HepG2 (cell line): ENCODE data around the gene ATRIP. TPM values are rescaled to one million over a fixed set of nuclear protein-coding genes. Genes with fewer than 3 reads are reported as not detected.

Source experiments
- ATAC-seq: fragments of 200-7000 bp; cut with Tn5 transposase; 3 replicates; pipeline ENCODE4 v1.9.1; 2020; ENCODE audit warnings: mild to moderate bottlenecking, moderate library complexity
- BruUV-seq: library from RNA; stranded (reverse); fragments of 400-500 nt; replicated peaks from 2 replicates; lab custom pipeline; 2021; lab: Mats Ljungman, UMichigan
- CTCF ChIA-PET: fragments of 300-600 bp; formaldehyde crosslinking; extraction: SDS; loops from one replicate; lab custom pipeline; 2021; ENCODE audit warnings: low total read pairs, inconsistent platforms, low intra/inter-chr PET ratio; lab: Yijun Ruan, JAX
- POLR2A ChIA-PET: fragments of 350-600 bp; sonication (Branson Sonifier 250); formaldehyde crosslinking; loops from one replicate; lab custom pipeline; 2020; ENCODE audit warnings: antibody characterized with exemption, inconsistent platforms; lab: Yijun Ruan, JAX
- DNase-seq: peaks from one replicate; pipeline ENCODE4 v3.0.0-alpha.2; 2015; ENCODE audit warnings: low spot score
- FAIRE-seq: peaks from 3 replicates; lab custom pipeline; 2011; peaks lifted over from hg19 to GRCh38; lab: Jason Lieb, UNC
- H2AFZ ChIP-seq: one replicate; pipeline ENCODE4 v1.6.1; 2011; ENCODE audit warnings: low read length, inconsistent platforms
- H3K27ac ChIP-seq: fragments of 300-600 bp; 3 replicates; pipeline ENCODE4 v1.8.0; 2011; ENCODE audit warnings: mixed run types, mild to moderate bottlenecking, mixed read lengths, low read length, inconsistent platforms; ENCODE audit not compliant: insufficient read depth; ENCODE audit errors: extremely low read length
- H3K27me3 ChIP-seq, 2 experiments: fragments of 200-600 bp in 1 of 2; 2 replicates in 1 of 2; 3 replicates in 1 of 2; pipeline versions ENCODE4 v1.6.0 to v1.8.0; 2011; ENCODE audit warnings: low read length in 2 of 2, mild to moderate bottlenecking in 2 of 2, moderate library complexity in 2 of 2, inconsistent platforms in 1 of 2; ENCODE audit not compliant: insufficient read depth in 2 of 2, control insufficient read depth in 1 of 2
- H3K36me3 ChIP-seq, 2 experiments: fragments of 200-600 bp in 1 of 2; replicated peaks in 1 of 2; 2 replicates in 1 of 2; 3 replicates in 1 of 2; pipeline versions ENCODE4 v1.5.1 to v1.8.0; 2011; ENCODE audit warnings: low read length in 2 of 2, inconsistent platforms in 1 of 2; ENCODE audit not compliant: insufficient read depth in 2 of 2, control insufficient read depth in 1 of 2
- H3K4me1 ChIP-seq: 2 replicates; pipeline ENCODE4 v1.5.1; 2012; ENCODE audit warnings: low read length, inconsistent platforms; ENCODE audit not compliant: insufficient read depth
- H3K4me2 ChIP-seq: 2 replicates; pipeline ENCODE4 v1.6.0; 2011; ENCODE audit warnings: low read depth, low read length, inconsistent platforms
- H3K4me3 ChIP-seq, 3 experiments: fragments of 200-600 bp in 1 of 3; sonication (generic), shearing (Covaris generic) in 1 of 3; replicated peaks in 1 of 3; 2 replicates each; pipeline ENCODE4 v1.5.1; 2011 to 2016; ENCODE audit warnings: low read length in 3 of 3, inconsistent platforms in 2 of 3, low read depth in 2 of 3, mild to moderate bottlenecking in 2 of 3, control low read depth in 1 of 3, mixed read lengths in 1 of 3; ENCODE audit not compliant: insufficient read depth in 1 of 3
- H3K79me2 ChIP-seq: one replicate; pipeline ENCODE4 v1.6.1; 2011; ENCODE audit warnings: low read length, inconsistent platforms; ENCODE audit not compliant: insufficient read depth
- H3K9ac ChIP-seq: 2 replicates; pipeline ENCODE4 v1.6.0; 2011; ENCODE audit warnings: mild to moderate bottlenecking, low read depth, low read length, inconsistent platforms; ENCODE audit not compliant: insufficient read depth
- H3K9me3 ChIP-seq: 2 replicates; pipeline ENCODE4 v1.5.1; 2012; ENCODE audit warnings: mild to moderate bottlenecking, low read length
- H4K20me1 ChIP-seq: 2 replicates; pipeline ENCODE4 v1.6.0; 2011; ENCODE audit warnings: inconsistent platforms, mild to moderate bottlenecking, low read length, moderate library complexity; ENCODE audit not compliant: insufficient read depth
- ATF4 ChIP-seq, 2 experiments: fragments of 450-650 bp in 1 of 2; sonication (generic) in 1 of 2; formaldehyde crosslinking; IDR thresholded peaks; 2 replicates each; pipeline versions ENCODE4 v1.5.0 to v1.8.0; 2020 to 2022; ENCODE audit warnings: mild to moderate bottlenecking in 1 of 2, missing genetic modification reagents in 1 of 2
- CBX2 ChIP-seq, 2 experiments: fragments of 200-600 bp in 1 of 2; sonication (generic); formaldehyde crosslinking in 1 of 2; IDR thresholded peaks; 2 replicates each; pipeline versions ENCODE4 v1.7.0 to v1.8.1; 2018 to 2022; ENCODE audit warnings: low read depth in 2 of 2, low read length in 1 of 2, mild to moderate bottlenecking in 1 of 2, missing genetic modification reagents in 1 of 2
- FOSL1 ChIP-seq: sonication (generic); formaldehyde crosslinking; IDR thresholded peaks from 2 replicates; pipeline ENCODE4 v1.9.0; 2021; ENCODE audit warnings: missing genetic modification reagents, borderline replicate concordance
- FUBP1 ChIP-seq: sonication (generic); formaldehyde crosslinking; IDR thresholded peaks from 2 replicates; pipeline ENCODE4 v1.5.1; 2020; ENCODE audit warnings: missing genetic modification reagents, mild to moderate bottlenecking, borderline replicate concordance
- MTA1 ChIP-seq: sonication (generic); formaldehyde crosslinking; IDR thresholded peaks from 2 replicates; pipeline ENCODE4 v1.4.0; 2020; ENCODE audit warnings: missing genetic modification reagents, mild to moderate bottlenecking, borderline replicate concordance
- PCBP2 ChIP-seq: fragments of 200-400 bp; formaldehyde crosslinking; optimal IDR thresholded peaks from 2 replicates; pipeline ENCODE3; 2018; ENCODE audit warnings: low read length, low read depth; ENCODE audit not compliant: poor library complexity, severe bottlenecking
- SIN3A ChIP-seq: IDR thresholded peaks from 2 replicates; pipeline ENCODE4 v1.6.1; 2011; ENCODE audit warnings: low read depth, mild to moderate bottlenecking, control low read depth, low read length, borderline replicate concordance
- YEATS2 ChIP-seq: sonication (generic); formaldehyde crosslinking; IDR thresholded peaks from 2 replicates; pipeline ENCODE4 v1.4.0; 2020; ENCODE audit warnings: missing genetic modification reagents, borderline replicate concordance
- ZBTB21 ChIP-seq: sonication (generic); formaldehyde crosslinking; IDR thresholded peaks from 2 replicates; pipeline ENCODE4 v1.4.0; 2020; ENCODE audit warnings: missing genetic modification reagents
- ZNF207 ChIP-seq: fragments of 450-650 bp; IDR thresholded peaks from 2 replicates; pipeline ENCODE4 v1.6.1; 2016; ENCODE audit warnings: antibody characterized with exemption, borderline replicate concordance
- ZNF337 ChIP-seq: sonication (generic); formaldehyde crosslinking; IDR thresholded peaks from 2 replicates; pipeline ENCODE4 v1.5.1; 2020; ENCODE audit warnings: missing genetic modification reagents, low read depth, mild to moderate bottlenecking, borderline replicate concordance
- ZNF616 ChIP-seq: sonication (generic); formaldehyde crosslinking; IDR thresholded peaks from 2 replicates; pipeline ENCODE4 v1.5.0; 2020; ENCODE audit warnings: low read depth, mild to moderate bottlenecking, missing genetic modification reagents
- ZNF784 ChIP-seq: sonication (generic); formaldehyde crosslinking; IDR thresholded peaks from 2 replicates; pipeline ENCODE4 v1.5.1; 2020; ENCODE audit warnings: missing genetic modification reagents, mild to moderate bottlenecking, borderline replicate concordance
- WGBS: methylation state at CpG from one replicate; pipeline ENCODE4 v1.1.6; 2017; ENCODE audit warnings: low lambda C conversion rate; 5-methylcytosine and 5-hydroxymethylcytosine counted together
- in situ Hi-C: cut with HindIII; loops from 2 replicates; pipeline ENCODE4 v1.10.0; 2017; ENCODE audit warnings: low pct_unique_long_range_greater_than_20kb; ENCODE audit not compliant: extremely low pct_ligation_motif_present
- intact Hi-C: fragments of 100-400 bp; cut with micrococcal nuclease; formaldehyde crosslinking; loops from one replicate; pipeline ENCODE4 v1.10.0; 2022; ENCODE audit not compliant: unreplicated experiment
- polyA plus RNA-seq, 8 experiments: library from polyadenylated mRNA; depleted of rRNA in 3 of 8; stranded (reverse) in 7 of 8; unstranded in 1 of 8; fragments of >200 nt; fragmentation: Illumina TruSeq in 4 of 8; extraction: Trizol in 4 of 8; gene quantifications; 2 replicates each; pipeline versions ENCODE4 v1.2.1 to v1.2.3, GENCODE V29; 2011 to 2016; ENCODE audit warnings: low read depth in 4 of 8, missing spikeins in 1 of 8, mixed read lengths in 1 of 8; ENCODE audit not compliant: insufficient read depth in 1 of 8
- total RNA-seq, 5 experiments: library from RNA; depleted of rRNA; stranded (reverse); fragments of >200 nt; fragmentation: Illumina TruSeq; extraction: Trizol; gene quantifications; 2 replicates each; pipeline ENCODE4 v1.2.3, GENCODE V29; 2016; ENCODE audit warnings: low read depth in 1 of 5

ATRIP gene
- total and polyA plus RNA-seq, 2 of the 13 experiments (the other 11 are each of a cell fraction or from before 2014, with no cell fraction given) = 5.1 to 12.5 TPM

- DNase-seq (no peak), FAIRE-seq (no peak), ATAC-seq (no peak)
- POLR2A ChIA-PET = interaction anchor here (1.0 to 2.7 kb wide), 10 partner anchors 8 to 196 kb away, joined by 4 to 59 read pairs (median 10); partner anchors contain the start of genes ATRIP and ZNF589
- Histone ChIP-seq H4K20me1 (peaks cover 6% of the 10 kb centered on the region), H3K27ac (no peak overlapping the region), H3K4me2 (no peak overlapping the region), H3K27me3 (no peaks in the 10 kb centered on the region; a peak in 1 of 5 replicates), H3K79me2 (peaks cover 27% of the 10 kb centered on the region), H3K4me3 (no peak overlapping the region), H3K4me1 (peaks cover 72% of the 10 kb centered on the region), H3K9ac (no peak overlapping the region), H2AFZ (no peak overlapping the region), H3K9me3 (no peaks in the 10 kb centered on the region), H3K36me3 (peaks cover 1 to 8% of the 10 kb centered on the region in 2 experiments; a peak in 3 of 5 replicates)
- no peak for TF ChIP-seq ZNF616 (CRISPR knock-in tag)
- TF ChIP-seq SIN3A = no peak
- no peak for TF ChIP-seq ATF4 (CRISPR knock-in tag; IDR thresholded peaks at IDR 0.05)
- CTCF ChIA-PET = interaction anchor here (0.8 to 5.7 kb wide), 6 partner anchors 14 to 164 kb away, joined by 4 to 117 read pairs (median 20); no protein-coding TSS in a partner anchor
- in situ Hi-C loops = loop anchor here (5.0 kb wide), 3 partner anchors 35 to 205 kb away; no protein-coding TSS in a partner anchor
- 86% methylated on average over 7 of the region's 7 CpGs for WGBS
- no TSS peak for BruUV-seq
- intact Hi-C loops = loop anchor here (1.0 to 2.0 kb wide), 3 partner anchors 36 to 204 kb away; no protein-coding TSS in a partner anchor
These were observed 9.7 kb upstream of the ATRIP start for GRCh38 chr3:48436855-48437254.

- whole genome bisulfite sequencing = 91% methylated on average over 4 of the region's 4 CpGs
- H3K9ac ChIP-seq = no peak overlapping the region
- ATAC-seq = no peak
- intact Hi-C loops (loop anchor here (2.0 kb wide), 1 partner anchor 205 kb away; no protein-coding TSS in a partner anchor), in situ Hi-C loops (loop anchor here (5.0 kb wide), 3 partner anchors 36 to 206 kb away; no protein-coding TSS in a partner anchor)
- no TSS peak for BruUV-seq
- H4K20me1 ChIP-seq = peaks cover 7% of the 10 kb centered on the region
- peaks cover 72% of the 10 kb centered on the region for H3K4me1 ChIP-seq
- H3K79me2 ChIP-seq = peaks cover 32% of the 10 kb centered on the region
- H3K27ac ChIP-seq = no peak overlapping the region
- no peak for DNase-seq
- H3K4me2 ChIP-seq = no peak overlapping the region
- H3K27me3 ChIP-seq = no peaks in the 10 kb centered on the region; a peak in 1 of 5 replicates
- H3K9me3 ChIP-seq = no peaks in the 10 kb centered on the region
- ChIA-PET POLR2A (interaction anchor here (1.0 to 2.7 kb wide), 2 partner anchors 9 to 36 kb away, joined by 4 to 14 read pairs; no protein-coding TSS in a partner anchor), CTCF (no interaction called here)
- FAIRE-seq = no peak
- peaks cover 0 to 11% of the 10 kb centered on the region in 2 experiments; a peak in 3 of 5 replicates for H3K36me3 ChIP-seq
- no peak overlapping the region for H3K4me3 ChIP-seq
- H2AFZ ChIP-seq = no peak overlapping the region
- no peak for TF ChIP-seq FUBP1 (CRISPR knock-in tag)
- TF ChIP-seq MTA1 (CRISPR knock-in tag) = no peak
- TF ChIP-seq YEATS2 = no peak
- no peak for TF ChIP-seq CBX2 (IDR thresholded peaks at IDR 0.05; ENCODE audit: low read depth, low read length)
- no peak for TF ChIP-seq CBX2 (CRISPR knock-in tag; IDR thresholded peaks at IDR 0.05; ENCODE audit: low read depth)
- TF ChIP-seq PCBP2 = no peak
- TF ChIP-seq FOSL1 = no peak
- no peak for TF ChIP-seq ZNF337 (CRISPR knock-in tag)
- TF ChIP-seq ZBTB21 (CRISPR knock-in tag) = no peak
- TF ChIP-seq ZNF784 (CRISPR knock-in tag) = no peak
- no peak for TF ChIP-seq ZNF207
These were observed 8.7 kb upstream of the ATRIP start for GRCh38 chr3:48437812-48438211.
